Neural cell (in vitro differentiated cells): Measurements from ENCODE around the gene GON7. TPM values are rescaled to one million over a fixed set of nuclear protein-coding genes. Genes with fewer than 3 reads are reported as not detected.
"Not testable (repeated sequence)": the region's sequence is repeated elsewhere in the genome, so short reads cannot be mapped to it uniquely, and the experiment has no call there.

Experiments used
- H2AFZ ChIP-seq: fragments of 200-600, 300-800 bp; sonication (generic), shearing (Covaris generic); 2 replicates; pipeline ENCODE4 v1.6.0; 2014; ENCODE audit warnings: low read depth, mild to moderate bottlenecking, antibody characterized with exemption, low read length, moderate library complexity
- H3F3A ChIP-seq: fragments of 200-600 bp; shearing (Covaris generic); 2 replicates; pipeline ENCODE4 v1.6.1; 2016; ENCODE audit warnings: mild to moderate bottlenecking, moderate library complexity, mixed read lengths, antibody characterized with exemption, low read length; ENCODE audit not compliant: insufficient read depth, poor library complexity, severe bottlenecking
- H3K27ac ChIP-seq: fragments of 200-600, 300-800 bp; sonication (generic), shearing (Covaris generic); 2 replicates; pipeline ENCODE4 v1.5.1; 2014; ENCODE audit warnings: mild to moderate bottlenecking, low read length, moderate library complexity
- H3K27me3 ChIP-seq: fragments of 300-800, 200-600 bp; sonication (generic), shearing (Covaris generic); 2 replicates; pipeline ENCODE4 v1.6.0; 2014; ENCODE audit warnings: mild to moderate bottlenecking, low read depth, low read length, moderate library complexity; ENCODE audit not compliant: insufficient read depth
- H3K36me3 ChIP-seq: fragments of 300-800, 200-600 bp; sonication (generic), shearing (Covaris generic); 2 replicates; pipeline ENCODE4 v1.5.1; 2014; ENCODE audit warnings: mild to moderate bottlenecking, antibody characterized with exemption, low read length, moderate library complexity; ENCODE audit not compliant: insufficient read depth
- H3K4me2 ChIP-seq: fragments of 300-800, 200-600 bp; sonication (generic), shearing (Covaris generic); 2 replicates; pipeline ENCODE4 v1.6.0; 2014; ENCODE audit warnings: mild to moderate bottlenecking, low read length
- H3K4me3 ChIP-seq: fragments of 300-800, 200-600 bp; sonication (generic), shearing (Covaris generic); 2 replicates; pipeline ENCODE4 v1.5.1; 2014; ENCODE audit warnings: mild to moderate bottlenecking, low read length, moderate library complexity
- H3K79me2 ChIP-seq: fragments of 200-600 bp; shearing (Covaris generic); replicated peaks from 2 replicates; pipeline ENCODE4 v1.6.0; 2014; ENCODE audit warnings: mild to moderate bottlenecking, low read length, moderate library complexity; ENCODE audit not compliant: insufficient read depth
- H3K9ac ChIP-seq: fragments of 300-800, 200-600 bp; sonication (generic), shearing (Covaris generic); 2 replicates; pipeline ENCODE4 v1.6.1; 2016; ENCODE audit warnings: mild to moderate bottlenecking, low read length, mixed read lengths
- H3K9me2 ChIP-seq: fragments of 200-600 bp; shearing (Covaris generic); 2 replicates; pipeline ENCODE4 v1.6.1; 2016; ENCODE audit warnings: mild to moderate bottlenecking, low read length, mixed read lengths; ENCODE audit not compliant: insufficient read depth
- H3K9me3 ChIP-seq: fragments of 200-600, 300-800 bp; sonication (generic), shearing (Covaris generic); 2 replicates; pipeline ENCODE4 v1.6.1; 2016; ENCODE audit warnings: mild to moderate bottlenecking, mixed run types, low read length, moderate library complexity, mixed read lengths
- H4K20me1 ChIP-seq: fragments of 200-600 bp; shearing (Covaris generic); 2 replicates; pipeline ENCODE4 v1.6.1; 2016; ENCODE audit warnings: mild to moderate bottlenecking, mixed run types; ENCODE audit not compliant: insufficient read depth
- EP300 ChIP-seq: fragments of 450-650 bp; conservative IDR thresholded peaks from 2 replicates; pipeline ENCODE4 v1.6.1; 2014; ENCODE audit warnings: antibody characterized with exemption, mild to moderate bottlenecking, moderate library complexity; ENCODE audit not compliant: poor library complexity, severe bottlenecking
- EZH2 ChIP-seq: fragments of 200-600, 300-800 bp; shearing (Covaris generic), sonication (generic); IDR thresholded peaks from 2 replicates; pipeline ENCODE4 v1.6.1; 2014; ENCODE audit warnings: antibody characterized with exemption, low read length, borderline replicate concordance, mild to moderate bottlenecking; ENCODE audit not compliant: insufficient read depth, poor library complexity, severe bottlenecking
- MXI1 ChIP-seq: fragments of 450-650 bp; conservative IDR thresholded peaks from 2 replicates; pipeline ENCODE4 v1.6.1; 2014; ENCODE audit warnings: antibody characterized with exemption, mild to moderate bottlenecking; ENCODE audit not compliant: poor library complexity, severe bottlenecking
- POLR2AphosphoS5 ChIP-seq: IDR thresholded peaks from 2 replicates; pipeline ENCODE4 v1.6.1; 2012
- RAD21 ChIP-seq: fragments of 450-650 bp; conservative IDR thresholded peaks from 2 replicates; pipeline ENCODE4 v1.6.1; 2014; ENCODE audit warnings: antibody characterized with exemption, mild to moderate bottlenecking, moderate library complexity
- SMC3 ChIP-seq: fragments of 450-650 bp; conservative IDR thresholded peaks from 2 replicates; pipeline ENCODE4 v1.6.1; 2014; ENCODE audit warnings: antibody characterized with exemption, mild to moderate bottlenecking, moderate library complexity; ENCODE audit not compliant: poor library complexity
- TAF1 ChIP-seq: IDR thresholded peaks from 2 replicates; pipeline ENCODE4 v1.6.1; 2012; ENCODE audit warnings: low read depth
- polyA plus RNA-seq: library from polyadenylated mRNA; depleted of rRNA; stranded (reverse); fragments of >200 nt; gene quantifications from 2 replicates; pipeline ENCODE4 v1.2.3, GENCODE V29; 2014
- TF ChIP-seq, protein P1 (sequence below): IDR thresholded peaks from 2 replicates; pipeline ENCODE4 v1.6.1; 2012; ENCODE audit warnings: borderline replicate concordance
- TF ChIP-seq, protein P2 (sequence below): fragments of 450-650 bp; IDR thresholded peaks from 2 replicates; pipeline ENCODE4 v1.5.1; 2014; ENCODE audit warnings: antibody characterized with exemption, mild to moderate bottlenecking, moderate library complexity; ENCODE audit not compliant: poor library complexity, severe bottlenecking

GON7 gene
- polyA plus RNA-seq, 1 donor from 2014 or later = 30.8 TPM

- H3K36me3 ChIP-seq, H3K27ac ChIP-seq, H3K79me2 ChIP-seq, H4K20me1 ChIP-seq, H3K9me2 ChIP-seq, H2AFZ ChIP-seq, H3K4me3 ChIP-seq, H3K4me2 ChIP-seq, H3K27me3 ChIP-seq, H3K9me3 ChIP-seq, H3K9ac ChIP-seq, H3F3A ChIP-seq: not testable (repeated sequence)
Observed at GRCh38 chr14:93158349-93158748, 48.5 kb downstream of the GON7 start.

DNA sequence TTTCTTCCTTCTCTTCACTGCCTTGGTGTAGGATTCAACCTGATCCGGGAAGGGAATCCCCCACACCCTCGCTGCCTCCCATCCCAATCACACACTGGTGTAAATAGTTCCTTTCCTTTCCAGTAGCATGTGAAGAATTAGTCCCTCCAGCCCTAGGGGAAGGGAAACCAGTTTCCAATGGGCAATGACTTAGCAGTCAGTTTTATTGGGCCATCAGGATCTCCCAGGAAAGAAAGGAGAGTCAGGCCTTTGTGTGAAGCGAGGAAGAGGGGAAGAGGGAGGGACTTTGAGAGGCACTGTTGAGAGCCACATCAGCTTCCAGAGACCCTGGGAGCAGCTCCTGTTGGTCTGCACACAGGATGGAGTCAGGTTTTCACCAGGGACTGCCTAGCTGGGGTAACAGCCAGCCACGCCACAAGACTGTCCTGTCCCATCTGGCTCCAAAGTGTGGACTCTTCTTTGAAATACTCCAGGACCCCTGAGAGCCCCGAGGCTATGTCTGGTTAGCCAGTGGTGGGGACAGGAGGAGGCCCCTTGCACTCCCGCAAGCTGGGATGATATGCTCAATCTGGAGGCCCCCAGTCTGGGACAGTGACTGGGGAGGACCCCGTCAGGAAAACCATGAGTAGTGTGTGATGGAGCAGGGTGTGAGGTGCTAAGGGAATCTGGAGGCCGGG lies 50.0 kb downstream of the GON7 start:
- Histone ChIP-seq H3K36me3 (no peaks in the 10 kb centered on the region), H3K9me2 (no peaks in the 10 kb centered on the region), H3K4me3 (no peak overlapping the region), H3K27ac (no peak overlapping the region), H3F3A (no peaks in the 10 kb centered on the region), H4K20me1 (no peaks in the 10 kb centered on the region), H3K9me3 (no peaks in the 10 kb centered on the region), H3K79me2 (no peaks in the 10 kb centered on the region), H3K4me2 (no peak overlapping the region), H3K9ac (no peak overlapping the region), H2AFZ (no peak overlapping the region), H3K27me3 (no peaks in the 10 kb centered on the region)
- TF ChIP-seq, protein P1, sequence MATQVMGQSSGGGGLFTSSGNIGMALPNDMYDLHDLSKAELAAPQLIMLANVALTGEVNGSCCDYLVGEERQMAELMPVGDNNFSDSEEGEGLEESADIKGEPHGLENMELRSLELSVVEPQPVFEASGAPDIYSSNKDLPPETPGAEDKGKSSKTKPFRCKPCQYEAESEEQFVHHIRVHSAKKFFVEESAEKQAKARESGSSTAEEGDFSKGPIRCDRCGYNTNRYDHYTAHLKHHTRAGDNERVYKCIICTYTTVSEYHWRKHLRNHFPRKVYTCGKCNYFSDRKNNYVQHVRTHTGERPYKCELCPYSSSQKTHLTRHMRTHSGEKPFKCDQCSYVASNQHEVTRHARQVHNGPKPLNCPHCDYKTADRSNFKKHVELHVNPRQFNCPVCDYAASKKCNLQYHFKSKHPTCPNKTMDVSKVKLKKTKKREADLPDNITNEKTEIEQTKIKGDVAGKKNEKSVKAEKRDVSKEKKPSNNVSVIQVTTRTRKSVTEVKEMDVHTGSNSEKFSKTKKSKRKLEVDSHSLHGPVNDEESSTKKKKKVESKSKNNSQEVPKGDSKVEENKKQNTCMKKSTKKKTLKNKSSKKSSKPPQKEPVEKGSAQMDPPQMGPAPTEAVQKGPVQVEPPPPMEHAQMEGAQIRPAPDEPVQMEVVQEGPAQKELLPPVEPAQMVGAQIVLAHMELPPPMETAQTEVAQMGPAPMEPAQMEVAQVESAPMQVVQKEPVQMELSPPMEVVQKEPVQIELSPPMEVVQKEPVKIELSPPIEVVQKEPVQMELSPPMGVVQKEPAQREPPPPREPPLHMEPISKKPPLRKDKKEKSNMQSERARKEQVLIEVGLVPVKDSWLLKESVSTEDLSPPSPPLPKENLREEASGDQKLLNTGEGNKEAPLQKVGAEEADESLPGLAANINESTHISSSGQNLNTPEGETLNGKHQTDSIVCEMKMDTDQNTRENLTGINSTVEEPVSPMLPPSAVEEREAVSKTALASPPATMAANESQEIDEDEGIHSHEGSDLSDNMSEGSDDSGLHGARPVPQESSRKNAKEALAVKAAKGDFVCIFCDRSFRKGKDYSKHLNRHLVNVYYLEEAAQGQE = no peak
- TF ChIP-seq EZH2 (no peak), RAD21 (no peak), EP300 (no peak), POLR2AphosphoS5 (no peak), MXI1 (no peak), TAF1 (no peak), SMC3 (no peak)
- TF ChIP-seq, protein P2, sequence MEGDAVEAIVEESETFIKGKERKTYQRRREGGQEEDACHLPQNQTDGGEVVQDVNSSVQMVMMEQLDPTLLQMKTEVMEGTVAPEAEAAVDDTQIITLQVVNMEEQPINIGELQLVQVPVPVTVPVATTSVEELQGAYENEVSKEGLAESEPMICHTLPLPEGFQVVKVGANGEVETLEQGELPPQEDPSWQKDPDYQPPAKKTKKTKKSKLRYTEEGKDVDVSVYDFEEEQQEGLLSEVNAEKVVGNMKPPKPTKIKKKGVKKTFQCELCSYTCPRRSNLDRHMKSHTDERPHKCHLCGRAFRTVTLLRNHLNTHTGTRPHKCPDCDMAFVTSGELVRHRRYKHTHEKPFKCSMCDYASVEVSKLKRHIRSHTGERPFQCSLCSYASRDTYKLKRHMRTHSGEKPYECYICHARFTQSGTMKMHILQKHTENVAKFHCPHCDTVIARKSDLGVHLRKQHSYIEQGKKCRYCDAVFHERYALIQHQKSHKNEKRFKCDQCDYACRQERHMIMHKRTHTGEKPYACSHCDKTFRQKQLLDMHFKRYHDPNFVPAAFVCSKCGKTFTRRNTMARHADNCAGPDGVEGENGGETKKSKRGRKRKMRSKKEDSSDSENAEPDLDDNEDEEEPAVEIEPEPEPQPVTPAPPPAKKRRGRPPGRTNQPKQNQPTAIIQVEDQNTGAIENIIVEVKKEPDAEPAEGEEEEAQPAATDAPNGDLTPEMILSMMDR = no peak

DNA sequence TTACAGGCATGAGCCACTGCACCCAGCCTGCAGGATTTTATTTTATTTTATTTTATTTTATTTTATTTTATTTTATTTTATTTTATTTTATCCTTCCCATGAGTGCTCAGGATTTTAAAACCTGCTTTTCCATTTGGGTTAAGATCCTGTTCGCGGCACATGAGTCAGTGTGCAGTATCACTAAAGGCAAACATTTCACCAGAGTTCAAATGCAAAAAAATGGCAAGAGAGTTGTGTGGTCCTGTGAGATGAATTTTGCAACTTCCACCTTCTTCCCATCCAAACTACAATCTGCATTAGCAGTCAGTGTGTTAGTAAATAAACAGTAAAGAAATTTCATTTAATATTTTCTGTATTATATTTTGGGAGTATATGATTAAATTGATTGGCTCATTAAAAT lies 51.2 kb downstream of the GON7 start:
- Histone ChIP-seq H2AFZ (no peak overlapping the region), H3K4me2 (no peak overlapping the region), H3K36me3 (no peaks in the 10 kb centered on the region), H3K4me3 (no peak overlapping the region), H3F3A (no peaks in the 10 kb centered on the region), H3K79me2 (no peaks in the 10 kb centered on the region), H4K20me1 (no peaks in the 10 kb centered on the region), H3K9ac (no peak overlapping the region), H3K9me3 (no peaks in the 10 kb centered on the region), H3K27me3 (no peaks in the 10 kb centered on the region), H3K27ac (no peak overlapping the region), H3K9me2 (no peaks in the 10 kb centered on the region)
- TF ChIP-seq RAD21 (no peak), EZH2 (no peak), EP300 (no peak), SMC3 (no peak), TAF1 (no peak)
- TF ChIP-seq, protein P1 = no peak
- TF ChIP-seq, protein P2 = no peak
